GM12872 (cell line): ENCODE results near the gene ATP6V1F.

Experiments
- TF ChIP-seq, protein P1 (sequence below): IDR thresholded peaks from 3 replicates; pipeline ENCODE4 v1.5.1; 2011; ENCODE audit warnings: low read depth, mild to moderate bottlenecking, low read length, moderate library complexity; ENCODE audit not compliant: insufficient read depth

The ATP6V1F gene

DNA sequence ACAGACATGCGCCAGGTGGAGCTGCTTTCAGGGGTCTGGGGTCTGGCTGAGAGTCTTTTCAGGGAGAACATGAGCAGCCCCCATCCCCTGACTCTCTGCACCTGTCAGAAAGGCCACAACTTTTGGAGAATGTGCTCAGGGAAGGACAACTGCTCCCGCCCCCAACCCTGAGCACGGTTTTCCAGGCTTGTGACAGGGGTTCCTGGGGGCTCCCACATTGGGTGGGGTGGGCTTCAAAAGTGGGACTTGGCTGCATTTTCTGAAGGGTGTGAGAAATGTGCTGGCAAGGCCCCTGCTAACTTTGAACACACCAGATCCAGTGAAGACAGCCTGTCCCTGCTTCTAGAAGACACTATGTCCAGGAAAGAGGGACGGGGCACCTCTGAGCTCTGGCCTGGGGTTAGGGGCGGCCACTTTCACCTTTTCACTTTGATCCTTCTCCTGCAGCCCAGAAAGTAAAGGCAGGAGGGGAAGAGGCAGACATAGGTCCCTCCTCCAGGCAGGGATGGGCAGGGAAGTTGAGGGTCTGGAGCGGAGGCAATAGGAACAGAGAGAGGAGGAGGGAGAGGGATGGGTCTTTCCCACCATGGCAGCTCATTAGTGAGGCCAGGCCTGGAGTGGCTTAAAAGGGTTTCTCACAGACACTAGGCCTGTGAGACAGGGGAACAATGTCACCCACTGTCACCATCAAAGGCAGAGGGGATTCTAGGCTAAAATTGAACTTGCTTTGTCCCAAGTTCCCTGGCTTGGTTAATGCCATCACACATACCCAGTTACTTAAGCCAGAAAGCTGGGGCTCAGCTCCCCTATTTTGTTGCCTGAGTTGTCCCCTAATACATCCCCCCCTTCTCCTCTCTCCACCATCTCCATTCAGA, 46.3 kb downstream of the ATP6V1F start:
- TF ChIP-seq, protein P1, sequence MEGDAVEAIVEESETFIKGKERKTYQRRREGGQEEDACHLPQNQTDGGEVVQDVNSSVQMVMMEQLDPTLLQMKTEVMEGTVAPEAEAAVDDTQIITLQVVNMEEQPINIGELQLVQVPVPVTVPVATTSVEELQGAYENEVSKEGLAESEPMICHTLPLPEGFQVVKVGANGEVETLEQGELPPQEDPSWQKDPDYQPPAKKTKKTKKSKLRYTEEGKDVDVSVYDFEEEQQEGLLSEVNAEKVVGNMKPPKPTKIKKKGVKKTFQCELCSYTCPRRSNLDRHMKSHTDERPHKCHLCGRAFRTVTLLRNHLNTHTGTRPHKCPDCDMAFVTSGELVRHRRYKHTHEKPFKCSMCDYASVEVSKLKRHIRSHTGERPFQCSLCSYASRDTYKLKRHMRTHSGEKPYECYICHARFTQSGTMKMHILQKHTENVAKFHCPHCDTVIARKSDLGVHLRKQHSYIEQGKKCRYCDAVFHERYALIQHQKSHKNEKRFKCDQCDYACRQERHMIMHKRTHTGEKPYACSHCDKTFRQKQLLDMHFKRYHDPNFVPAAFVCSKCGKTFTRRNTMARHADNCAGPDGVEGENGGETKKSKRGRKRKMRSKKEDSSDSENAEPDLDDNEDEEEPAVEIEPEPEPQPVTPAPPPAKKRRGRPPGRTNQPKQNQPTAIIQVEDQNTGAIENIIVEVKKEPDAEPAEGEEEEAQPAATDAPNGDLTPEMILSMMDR: no peak

DNA sequence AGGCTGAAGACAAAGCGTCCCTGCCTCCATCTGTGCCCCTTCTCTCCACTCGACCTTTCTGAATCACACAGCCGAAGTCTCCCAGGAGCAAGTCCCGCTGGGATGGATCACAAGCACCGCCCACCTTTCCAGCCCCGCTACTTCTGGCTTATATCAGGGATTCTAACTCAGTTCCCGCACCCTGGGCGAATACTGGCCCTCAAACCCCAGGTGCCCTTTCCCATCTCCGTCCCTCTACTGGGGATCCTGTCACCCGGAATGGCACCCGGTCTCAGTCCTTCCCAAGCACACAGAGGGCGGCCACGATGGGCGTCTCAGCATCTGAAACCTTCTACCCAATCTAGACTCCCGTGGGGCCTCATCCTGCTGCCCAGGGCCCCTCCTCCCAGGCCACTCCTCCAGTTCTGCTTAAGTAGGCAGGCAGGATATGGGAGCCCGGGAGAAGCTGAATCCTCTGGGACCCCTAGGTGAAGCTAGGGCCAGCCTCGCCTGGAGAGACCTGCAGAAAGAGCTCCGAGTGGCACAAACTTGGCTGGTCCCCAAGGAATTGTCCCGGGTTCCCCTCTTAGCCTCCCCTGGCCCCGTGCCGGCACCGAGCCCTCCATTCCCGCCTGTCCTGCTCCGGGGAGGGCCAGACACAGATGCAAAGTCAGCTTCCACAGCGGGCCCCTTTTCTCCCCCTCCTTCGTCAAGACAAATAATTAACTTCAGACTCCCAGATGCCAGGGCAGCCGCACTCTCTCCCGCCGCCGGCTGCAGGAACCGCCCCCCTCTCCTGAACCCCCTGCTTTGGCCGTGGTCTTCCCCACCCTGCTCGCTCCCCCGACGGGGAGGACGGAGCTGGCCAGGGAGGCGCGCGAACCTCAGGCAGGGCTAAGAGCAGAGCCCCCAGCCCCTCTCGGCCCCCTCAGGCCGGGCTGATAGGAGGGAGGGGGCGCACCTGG, 47.2 kb downstream of the ATP6V1F start:
- TF ChIP-seq, protein P1: no peak

DNA sequence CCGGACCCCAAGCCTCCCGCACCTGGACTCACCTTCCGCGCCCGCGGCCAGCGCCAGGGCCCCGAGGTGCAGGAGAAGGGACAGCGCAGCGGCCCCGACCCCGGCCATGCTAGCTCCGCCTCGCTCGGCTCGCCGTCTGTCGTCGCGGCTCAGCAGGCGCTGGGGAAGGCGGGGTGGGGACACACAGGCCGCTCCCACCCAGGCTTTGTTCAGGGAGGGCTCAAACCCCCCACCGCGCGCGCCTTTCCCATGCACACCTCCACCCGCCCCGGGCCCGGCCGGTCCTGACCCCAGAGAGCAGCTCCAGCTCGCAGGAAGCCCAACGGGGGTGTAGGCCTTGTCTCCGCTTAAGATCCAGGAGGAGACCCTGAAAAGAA, 47.9 kb downstream of the ATP6V1F start, which contains the start of gene KCP:
TSS of gene KCP (minus strand) at position 141 of the 377 bp plus-strand sequence. CDS start at position 108, 33 bp downstream.
- TF ChIP-seq, protein P1: no peak

DNA sequence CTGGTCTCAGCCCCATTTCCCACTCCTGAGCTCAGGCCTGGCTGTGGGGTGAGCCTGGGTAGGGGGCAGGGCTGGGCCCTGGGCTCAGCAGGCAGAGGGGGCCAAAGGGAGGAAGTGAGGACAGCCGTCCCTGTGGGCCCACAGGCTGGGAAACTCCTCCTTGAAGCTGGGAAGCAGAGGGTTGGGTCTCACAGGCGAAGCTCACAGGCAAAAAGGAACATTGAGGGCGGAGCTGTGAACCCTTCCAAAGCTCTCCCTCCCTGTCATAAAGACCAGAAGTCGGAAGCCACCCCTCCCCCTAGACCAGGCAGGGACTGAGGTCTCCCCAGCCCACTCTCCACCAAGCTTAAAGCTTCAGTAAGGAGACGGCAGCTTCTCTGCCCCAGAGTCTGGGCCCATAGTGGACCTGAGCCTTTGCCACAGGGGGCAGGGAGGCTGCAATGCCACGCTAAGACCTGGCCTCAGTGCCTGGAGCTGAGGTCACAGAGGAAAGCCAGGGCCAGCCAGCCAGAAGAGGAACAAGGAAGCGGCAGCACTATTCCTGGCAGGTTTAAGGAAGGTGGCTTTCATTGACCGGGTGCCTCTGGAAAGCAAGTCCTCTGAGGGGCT, 48.9 kb downstream of the ATP6V1F start:
- TF ChIP-seq, protein P1: no peak

DNA sequence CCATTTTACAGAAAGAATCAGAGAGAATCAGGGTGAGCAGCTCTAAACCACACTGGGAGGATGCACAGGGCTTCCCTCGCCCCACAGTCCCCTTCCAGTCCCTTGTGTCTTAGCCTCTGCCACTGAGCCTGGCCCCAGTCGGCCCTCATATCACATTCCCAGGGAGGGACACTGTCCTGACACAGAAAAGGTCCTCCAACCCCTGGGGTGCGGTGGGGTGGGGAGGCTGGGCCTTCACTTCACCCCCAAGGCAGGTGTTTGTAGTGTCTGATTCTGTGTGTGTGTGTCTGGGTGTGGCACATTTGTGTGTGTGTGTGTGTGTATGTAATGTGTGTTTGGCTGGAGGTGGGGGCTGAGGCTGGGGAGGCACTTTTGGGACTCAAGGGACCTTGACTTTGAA, 49.6 kb downstream of the ATP6V1F start:
- TF ChIP-seq, protein P1: no peak

DNA sequence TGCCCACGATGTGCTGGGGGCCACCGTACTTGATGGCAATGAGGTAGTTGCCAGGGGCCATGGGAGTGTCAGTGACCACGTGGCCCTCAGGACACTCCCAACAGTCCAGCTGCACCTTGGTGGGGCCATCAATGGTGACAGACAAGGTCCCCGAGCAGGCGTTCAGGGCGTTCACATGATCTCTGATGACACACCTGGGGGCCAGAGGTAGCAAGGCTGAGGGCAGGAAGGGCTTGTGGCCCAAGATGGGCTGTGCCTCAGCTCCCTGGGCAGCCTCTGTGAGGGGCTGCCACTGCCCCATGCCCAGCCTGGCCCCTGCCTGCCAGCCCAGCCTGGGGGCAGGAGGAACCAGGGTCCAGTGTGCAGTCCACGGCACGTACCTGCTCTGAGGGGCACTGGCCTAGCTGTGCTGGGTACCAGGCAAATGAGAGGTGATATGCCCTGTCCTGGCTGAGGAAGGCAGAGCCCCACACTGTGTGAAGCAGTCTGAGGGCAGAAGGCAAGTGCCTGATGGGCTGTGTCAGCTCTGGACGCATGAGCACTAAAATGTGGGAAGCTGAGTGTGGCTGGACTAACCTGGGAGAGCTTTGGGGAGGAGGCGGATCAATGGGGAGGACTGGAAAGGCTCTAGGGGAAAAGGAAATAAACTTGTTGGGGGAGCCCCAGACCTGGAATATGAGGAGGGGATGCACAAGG, 51.4 kb downstream of the ATP6V1F start:
- TF ChIP-seq, protein P1: no peak
